Measurements from ENCODE around the gene OR2L3.

GRCh38 chr1:248015803-248016202, 30.8 kb upstream of the OR2L3 start:
- TF ChIP-seq, protein P1, sequence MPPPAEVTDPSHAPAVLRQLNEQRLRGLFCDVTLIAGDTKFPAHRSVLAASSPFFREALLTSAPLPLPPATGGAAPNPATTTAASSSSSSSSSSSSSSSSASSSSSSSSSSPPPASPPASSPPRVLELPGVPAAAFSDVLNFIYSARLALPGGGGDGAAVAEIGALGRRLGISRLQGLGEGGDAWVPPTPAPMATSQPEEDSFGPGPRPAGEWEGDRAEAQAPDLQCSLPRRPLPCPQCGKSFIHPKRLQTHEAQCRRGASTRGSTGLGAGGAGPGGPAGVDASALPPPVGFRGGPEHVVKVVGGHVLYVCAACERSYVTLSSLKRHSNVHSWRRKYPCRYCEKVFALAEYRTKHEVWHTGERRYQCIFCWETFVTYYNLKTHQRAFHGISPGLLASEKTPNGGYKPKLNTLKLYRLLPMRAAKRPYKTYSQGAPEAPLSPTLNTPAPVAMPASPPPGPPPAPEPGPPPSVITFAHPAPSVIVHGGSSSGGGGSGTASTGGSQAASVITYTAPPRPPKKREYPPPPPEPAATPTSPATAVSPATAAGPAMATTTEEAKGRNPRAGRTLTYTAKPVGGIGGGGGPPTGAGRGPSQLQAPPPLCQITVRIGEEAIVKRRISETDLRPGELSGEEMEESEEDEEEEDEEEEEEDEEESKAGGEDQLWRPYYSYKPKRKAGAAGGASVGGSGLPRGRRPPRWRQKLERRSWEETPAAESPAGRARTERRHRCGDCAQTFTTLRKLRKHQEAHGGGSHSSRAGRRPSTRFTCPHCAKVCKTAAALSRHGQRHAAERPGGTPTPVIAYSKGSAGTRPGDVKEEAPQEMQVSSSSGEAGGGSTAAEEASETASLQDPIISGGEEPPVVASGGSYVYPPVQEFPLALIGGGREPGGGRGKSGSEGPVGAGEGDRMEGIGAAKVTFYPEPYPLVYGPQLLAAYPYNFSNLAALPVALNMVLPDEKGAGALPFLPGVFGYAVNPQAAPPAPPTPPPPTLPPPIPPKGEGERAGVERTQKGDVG (CRISPR knock-in tag; IDR thresholded peaks at IDR 0.05): no peak
- TF ChIP-seq ELK1 (IDR thresholded peaks at IDR 0.05; ENCODE audit: low read depth, low read length) (no peak), BRCA1 (IDR thresholded peaks at IDR 0.05; ENCODE audit: low read depth, low read length) (no peak), CTCF (IDR thresholded peaks at IDR 0.05 in 2 of 3, conservative IDR thresholded peaks at IDR 0.05 in 1 of 3; ENCODE audit: control insufficient read depth in 2 of 3, extremely low read depth in 1 of 3, insufficient read depth in 1 of 3, low read depth in 3 of 3, low read length in 3 of 3) (no peak), CHD2 (IDR thresholded peaks at IDR 0.05; ENCODE audit: borderline replicate concordance, low read depth, low read length) (no peak), GATAD2B (conservative IDR thresholded peaks at IDR 0.05; ENCODE audit: low read depth) (no peak)

Data from GM12878 (cell line).